HG02870 (cell line): ENCODE results near the gene PRICKLE1.

Experiments
- ATAC-seq: cut with Tn5 transposase; IDR thresholded peaks from one replicate; pipeline ENCODE4 v1.9.1; 2021; ENCODE audit warnings: mild to moderate bottlenecking, moderate library complexity; ENCODE audit not compliant: unreplicated experiment

Gene PRICKLE1

DNA sequence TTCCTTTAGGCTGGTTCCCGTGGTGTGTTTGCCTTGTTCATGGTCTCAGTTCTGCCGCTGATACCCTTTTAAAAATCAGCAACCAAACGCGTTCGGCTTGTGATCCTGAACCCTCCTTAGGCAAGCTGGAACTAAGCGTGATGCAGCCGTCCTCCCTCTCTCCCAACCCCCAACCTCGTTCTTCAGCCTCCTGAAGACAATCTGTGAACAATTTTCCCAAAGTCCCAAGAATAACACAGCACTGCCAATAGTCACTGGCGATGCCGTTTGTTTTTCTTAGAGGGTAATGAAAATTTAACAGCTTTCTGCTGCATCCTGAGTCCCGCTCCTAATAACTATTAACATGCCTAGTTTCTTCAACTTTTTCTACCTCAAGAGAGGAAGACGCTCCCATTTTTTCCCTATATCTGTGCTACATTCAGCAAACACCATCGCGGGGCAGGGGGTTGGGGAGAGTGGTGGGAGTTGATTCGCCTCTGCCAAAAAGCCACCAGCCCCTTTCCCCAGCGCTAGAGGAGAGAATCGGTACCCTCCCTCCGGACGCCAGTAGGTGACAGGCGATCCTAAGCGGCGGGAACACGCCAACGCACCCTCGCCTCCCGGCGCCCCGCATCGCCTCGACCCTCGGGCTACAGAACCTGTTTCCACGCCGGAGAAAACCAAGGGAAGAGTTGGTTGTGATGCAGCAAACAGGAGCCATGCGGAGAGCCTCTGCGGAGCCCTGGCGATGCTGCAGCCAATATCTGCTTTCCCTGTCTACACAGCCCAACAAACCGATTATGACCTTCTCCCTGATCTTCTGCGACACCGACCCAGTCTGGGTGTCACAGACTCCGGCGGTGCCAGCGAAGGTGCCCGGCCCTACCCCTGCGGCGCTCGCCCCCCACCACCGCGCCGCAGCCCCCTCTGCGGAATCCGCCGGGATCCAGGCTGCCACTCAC, 752 bp downstream of the PRICKLE1 start:
- ATAC-seq: peak; percentile 36

DNA sequence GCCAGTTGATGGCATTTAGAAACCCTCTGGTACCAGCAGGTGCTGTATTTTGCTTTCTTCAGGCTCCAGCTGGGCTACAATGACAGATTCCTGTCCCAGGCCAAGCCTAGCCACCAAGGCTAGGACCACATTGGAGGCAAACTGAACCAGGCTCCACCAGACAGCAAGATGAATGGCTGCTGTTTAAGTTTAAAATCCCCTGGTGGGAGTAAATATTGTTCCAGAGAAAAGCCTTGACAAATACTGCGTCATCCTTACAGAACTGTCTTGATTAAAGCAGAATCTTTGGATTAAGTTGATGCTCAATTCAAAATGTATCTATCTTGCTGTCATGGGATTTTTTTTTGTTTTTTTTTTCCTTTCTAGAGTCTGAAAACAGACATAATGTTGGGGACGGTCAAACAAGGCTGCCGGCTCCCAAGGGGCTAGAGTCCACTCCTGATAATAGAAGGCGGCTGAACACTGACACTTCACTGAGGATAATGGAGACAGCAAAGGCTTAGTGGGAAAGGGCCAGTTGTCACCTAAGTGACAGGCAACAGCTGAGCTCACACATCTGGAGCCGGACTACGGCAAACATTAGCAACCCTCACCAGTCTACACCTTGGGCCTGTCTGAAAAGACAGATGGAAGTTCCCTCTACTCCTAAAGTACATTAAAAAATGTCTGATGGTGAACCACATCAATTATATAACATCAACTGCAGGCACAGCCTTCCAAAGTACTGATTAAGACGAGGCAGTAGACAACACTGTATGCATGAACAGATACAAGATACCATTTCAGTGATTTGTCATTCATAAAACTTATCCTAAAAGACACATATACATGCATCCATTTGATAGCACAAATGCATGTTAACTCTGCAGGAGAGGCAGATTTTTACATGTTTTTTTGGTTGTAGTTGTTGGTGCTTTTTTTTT, 1.7 kb downstream of the PRICKLE1 start:
- ATAC-seq: no peak

DNA sequence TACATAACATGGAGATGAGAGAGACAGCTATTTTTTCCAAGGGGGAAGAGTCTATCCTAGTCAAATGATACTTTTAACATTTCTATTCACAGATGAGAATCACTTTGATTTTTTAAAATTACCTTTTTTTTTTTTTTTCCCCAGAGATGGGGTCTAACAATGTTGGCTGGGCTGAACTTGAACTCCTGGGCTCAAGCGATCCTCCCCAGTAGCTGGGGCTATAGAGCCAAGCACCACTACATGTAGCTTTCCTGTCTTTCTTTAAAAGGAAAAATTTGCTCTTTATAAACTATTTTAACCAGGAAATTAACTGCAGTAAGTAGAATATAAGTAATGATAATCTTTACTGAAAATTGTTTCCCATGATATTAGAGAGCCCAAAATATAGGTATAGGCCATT, 3.3 kb downstream of the PRICKLE1 start:
- no peak for ATAC-seq

GRCh38 chr12:42585841-42586216, 3.7 kb downstream of the PRICKLE1 start:
- no peak for ATAC-seq

GRCh38 chr12:42585154-42585840, 4.2 kb downstream of the PRICKLE1 start:
- no peak for ATAC-seq

DNA sequence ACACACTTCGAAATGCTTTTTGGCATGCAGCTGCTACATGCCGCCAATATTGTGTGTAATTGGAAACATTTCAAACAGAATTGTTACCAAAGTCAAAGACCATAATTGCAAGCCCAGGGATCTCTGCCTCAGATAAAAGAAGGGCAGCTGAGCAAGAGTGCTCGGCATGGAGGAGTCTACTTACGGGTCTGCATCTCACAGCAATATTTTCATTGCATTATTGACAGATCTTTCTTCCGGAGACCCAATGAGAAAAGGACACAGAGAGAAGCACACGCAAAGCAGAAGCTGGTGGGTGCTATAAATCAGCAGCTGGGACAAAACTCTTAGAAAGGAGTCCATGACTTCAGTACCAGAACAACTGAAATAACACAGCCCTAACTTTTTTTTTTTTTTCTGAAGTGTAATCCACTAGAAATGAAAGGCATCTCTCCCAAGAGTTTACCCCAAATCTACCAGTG, 4.9 kb downstream of the PRICKLE1 start:
- ATAC-seq: no peak

- ATAC-seq: no peak
These were observed 6.5 kb downstream of the PRICKLE1 start for GRCh38 chr12:42583016-42583415.

GRCh38 chr12:42582498-42582897, 7.0 kb downstream of the PRICKLE1 start:
- no peak for ATAC-seq

DNA sequence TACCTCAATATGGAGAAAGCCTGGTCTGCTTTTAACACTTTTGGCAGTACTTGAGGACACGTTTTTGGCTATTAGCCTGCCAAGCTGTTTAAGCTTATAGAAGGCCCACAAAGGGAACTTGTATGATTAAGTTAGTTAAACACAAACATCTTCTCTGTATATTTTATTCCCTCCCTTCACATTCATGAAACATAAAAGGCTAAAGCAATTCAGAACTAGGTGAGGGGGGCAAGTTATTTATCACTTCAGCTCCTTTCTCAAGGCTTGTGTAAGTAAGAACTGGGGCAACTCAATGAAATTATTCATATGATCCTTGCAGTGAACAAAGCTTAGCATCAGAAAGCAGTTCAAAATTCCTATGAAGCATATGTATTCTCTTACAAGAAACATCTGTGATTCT, 7.5 kb downstream of the PRICKLE1 start:
- ATAC-seq: no peak

- no peak for ATAC-seq
These were observed 13.2 kb downstream of the PRICKLE1 start for GRCh38 chr12:42576374-42576773.

DNA sequence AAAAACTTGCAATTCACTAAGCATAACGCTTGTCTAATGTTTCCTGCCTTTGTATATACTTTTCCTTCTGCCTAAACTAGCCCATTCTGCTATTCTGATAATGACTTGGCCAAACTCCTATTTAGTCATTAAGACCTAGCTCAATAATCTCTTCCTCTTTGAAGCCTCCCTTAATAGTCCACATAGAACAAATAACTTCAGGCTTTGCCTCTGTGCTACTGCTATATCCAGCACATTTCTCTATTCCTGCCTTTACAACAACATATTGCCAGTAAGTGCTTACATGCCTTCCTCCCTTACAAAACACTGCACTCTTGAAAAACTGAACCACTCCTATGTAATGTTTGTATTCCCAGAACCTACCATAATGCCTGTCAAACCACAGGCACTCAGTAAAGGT, 13.8 kb downstream of the PRICKLE1 start:
- ATAC-seq: no peak

- no peak for ATAC-seq
These were observed 14.7 kb downstream of the PRICKLE1 start for GRCh38 chr12:42574851-42575266.

DNA sequence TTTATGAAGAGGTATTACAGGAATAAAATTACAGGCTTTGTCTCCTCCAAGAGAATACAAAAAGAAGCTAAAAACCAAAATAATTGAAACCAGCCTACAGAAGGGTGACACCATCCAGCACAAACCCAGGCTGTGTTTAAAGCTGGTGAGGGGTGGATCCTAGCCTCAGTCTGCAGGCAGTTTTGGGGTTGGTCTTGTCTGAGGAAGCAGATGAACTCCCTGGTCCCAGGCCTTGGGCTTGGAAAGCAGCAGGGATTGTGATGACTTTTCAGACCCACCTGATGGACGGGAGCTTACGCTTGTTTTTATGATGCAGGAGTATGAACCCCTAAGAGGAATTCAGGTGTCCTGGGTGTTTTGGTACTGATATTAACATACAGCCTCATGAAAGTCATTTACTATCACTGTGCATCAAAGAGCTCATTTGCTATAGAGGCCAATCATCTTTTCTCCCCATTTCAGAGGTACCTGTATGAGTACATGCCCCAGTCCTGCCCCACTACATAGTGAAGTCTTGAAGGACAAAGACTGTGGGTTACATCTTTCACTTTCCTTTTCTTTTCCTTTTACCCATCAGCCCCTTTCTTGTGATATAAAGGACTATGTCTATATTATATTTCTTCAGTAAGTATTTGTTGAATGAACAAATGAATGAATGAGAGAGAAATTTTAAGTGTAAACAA, 18.1 kb downstream of the PRICKLE1 start:
- ATAC-seq: no peak

DNA sequence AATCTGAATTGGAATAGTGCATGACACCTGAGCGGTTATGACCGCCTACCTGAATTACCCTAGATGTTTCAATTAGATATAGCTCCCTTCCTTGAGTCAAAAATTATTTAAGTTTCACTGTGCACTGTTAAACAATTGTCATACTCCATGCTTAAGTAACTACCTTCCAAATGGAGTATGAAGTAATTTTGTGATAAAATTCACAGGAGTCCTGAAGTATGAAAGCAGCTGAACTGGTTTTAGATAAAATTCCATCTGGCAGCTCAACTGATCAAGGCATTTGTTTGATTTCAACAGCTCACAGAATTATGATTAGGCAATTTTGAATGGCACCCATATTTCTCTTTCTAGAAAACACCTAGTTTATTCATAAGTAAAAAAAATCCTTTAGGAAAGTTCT, 19.5 kb downstream of the PRICKLE1 start:
- no peak for ATAC-seq

GRCh38 chr12:42568952-42569915, 20.3 kb downstream of the PRICKLE1 start:
- peak; percentile 64 for ATAC-seq

DNA sequence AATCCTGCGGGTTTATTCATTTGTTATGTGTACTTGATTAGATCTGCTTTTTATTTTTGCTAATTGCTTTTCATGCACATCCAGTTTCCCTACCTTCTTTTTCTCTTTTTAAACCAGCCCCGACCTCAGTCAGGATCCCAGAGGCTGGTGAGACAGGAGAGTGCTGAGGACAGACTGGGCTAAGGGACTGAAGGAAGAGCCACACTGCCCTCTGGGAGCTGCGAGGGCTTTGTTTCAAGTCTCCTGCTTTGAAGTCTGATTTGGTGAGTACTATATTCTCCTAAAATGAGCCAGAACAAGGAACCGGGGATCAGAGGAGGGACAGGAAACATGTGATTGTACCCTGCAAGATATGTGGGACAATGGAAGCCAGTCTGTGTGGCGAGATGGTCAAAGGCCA, 23.9 kb downstream of the PRICKLE1 start:
- no peak for ATAC-seq

DNA sequence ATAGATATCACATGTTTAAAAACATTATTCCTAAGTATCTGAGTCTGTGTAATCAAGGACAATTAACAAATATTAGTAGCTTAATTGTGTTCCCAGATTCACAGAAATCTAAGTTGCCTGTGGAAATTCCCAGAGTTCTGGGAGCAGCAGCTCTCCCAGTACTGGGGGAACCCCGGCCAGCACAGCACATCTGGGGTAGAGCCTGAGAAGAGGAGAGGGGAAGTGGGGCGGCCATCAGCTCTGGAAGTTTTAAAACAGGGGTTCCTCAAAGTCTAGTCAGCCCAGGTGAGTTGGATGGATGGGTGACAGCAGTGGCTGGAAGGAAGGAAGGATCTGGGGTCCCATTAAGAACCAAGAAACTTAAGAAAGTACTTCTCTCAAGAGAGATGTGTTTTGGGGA, 24.6 kb downstream of the PRICKLE1 start:
- ATAC-seq: no peak

DNA sequence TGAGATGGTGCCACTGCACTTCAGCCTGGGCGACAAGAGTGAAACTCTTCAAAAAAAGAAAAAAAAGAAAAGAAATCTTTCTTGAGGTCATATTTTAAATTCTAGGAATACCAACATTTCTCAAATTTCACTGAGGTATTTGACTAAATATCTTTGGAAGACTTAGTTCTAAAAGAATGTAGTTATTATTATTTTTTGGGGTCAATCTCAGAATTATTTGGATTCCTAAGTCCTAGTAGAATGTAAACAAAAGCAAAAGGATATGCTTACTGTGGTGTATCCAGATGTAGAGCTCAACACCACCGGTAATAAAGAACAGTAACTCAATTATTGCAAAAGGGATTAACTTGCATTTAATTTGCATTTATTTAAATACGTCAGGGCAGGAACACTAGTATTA, 25.0 kb downstream of the PRICKLE1 start:
- ATAC-seq: no peak

GRCh38 chr12:42560977-42561376, 28.6 kb downstream of the PRICKLE1 start:
- ATAC-seq: no peak
